GM23338 (cell line): Measurements from ENCODE around the gene EFCAB6. TPM values are rescaled to one million over a fixed set of nuclear protein-coding genes. Genes with fewer than 3 reads are reported as not detected.

Experiments
- ATAC-seq: fragments of 200-7000 bp; cut with Tn5 transposase; 3 replicates; pipeline ENCODE4 v1.9.1; 2020
- DNase-seq: peaks from one replicate; pipeline ENCODE4 v3.0.0-alpha.2; 2015; ENCODE audit warnings: low spot score
- H2AFZ ChIP-seq: fragments of 200-600 bp; sonication (generic); 2 replicates; pipeline ENCODE4 v1.8.0; 2016; ENCODE audit warnings: antibody characterized with exemption, mild to moderate bottlenecking, moderate library complexity
- H3F3A ChIP-seq: fragments of 200-600 bp; sonication (generic); replicated peaks from 2 replicates; pipeline ENCODE4 v1.8.0; 2017; ENCODE audit warnings: antibody characterized with exemption, mixed run types, low read depth
- H3K27ac ChIP-seq: fragments of 200-600 bp; sonication (generic); 2 replicates; pipeline ENCODE4 v1.6.1; 2016; ENCODE audit warnings: low read depth
- H3K27me3 ChIP-seq: fragments of 200-600 bp; sonication (generic); 2 replicates; pipeline ENCODE4 v1.8.0; 2016; ENCODE audit warnings: mild to moderate bottlenecking, mixed run types, moderate library complexity; ENCODE audit not compliant: insufficient read depth
- H3K36me3 ChIP-seq: fragments of 200-600 bp; sonication (generic); 2 replicates; pipeline ENCODE4 v1.8.0; 2016; ENCODE audit warnings: mild to moderate bottlenecking; ENCODE audit not compliant: insufficient read depth
- H3K4me1 ChIP-seq: fragments of 200-600 bp; sonication (generic); 2 replicates; pipeline ENCODE4 v1.8.0; 2016; ENCODE audit warnings: mild to moderate bottlenecking, moderate library complexity; ENCODE audit not compliant: insufficient read depth
- H3K4me2 ChIP-seq: fragments of 200-600 bp; sonication (generic); 2 replicates; pipeline ENCODE4 v1.7.1; 2017; ENCODE audit warnings: mixed run types
- H3K4me3 ChIP-seq: fragments of 200-600 bp; sonication (generic); 2 replicates; pipeline ENCODE4 v1.6.1; 2016; ENCODE audit warnings: mixed run types
- H3K79me2 ChIP-seq: fragments of 200-600 bp; sonication (generic); replicated peaks from 2 replicates; pipeline ENCODE4 v1.8.0; 2017; ENCODE audit warnings: mild to moderate bottlenecking; ENCODE audit not compliant: insufficient read depth
- H3K9me2 ChIP-seq: fragments of 200-600 bp; sonication (generic); 2 replicates; pipeline ENCODE4 v1.8.0; 2017; ENCODE audit not compliant: insufficient read depth
- H4K20me1 ChIP-seq: fragments of 200-600 bp; sonication (generic); replicated peaks from 2 replicates; pipeline ENCODE4 v1.8.0; 2017; ENCODE audit warnings: mild to moderate bottlenecking; ENCODE audit not compliant: insufficient read depth
- H3K27ac Mint-ChIP-seq: 2 replicates; pipeline ENCODE4 v1.8.0; 2020; ENCODE audit warnings: inconsistent platforms, mild to moderate bottlenecking, moderate library complexity, mixed read lengths
- H3K27me3 Mint-ChIP-seq: 3 replicates; pipeline ENCODE4 v1.8.0; 2022; ENCODE audit warnings: low read depth, mild to moderate bottlenecking, moderate library complexity, mixed read lengths, inconsistent platforms; ENCODE audit not compliant: insufficient read depth, poor library complexity
- H3K36me3 Mint-ChIP-seq: 3 replicates; pipeline ENCODE4 v1.8.0; 2021; ENCODE audit warnings: low read depth, mild to moderate bottlenecking, inconsistent platforms, moderate library complexity, mixed read lengths
- H3K4me1 Mint-ChIP-seq: 3 replicates; pipeline ENCODE4 v1.8.0; 2020; ENCODE audit warnings: mild to moderate bottlenecking, inconsistent platforms, mixed read lengths
- H3K4me3 Mint-ChIP-seq: 3 replicates; pipeline ENCODE4 v1.8.0; 2021; ENCODE audit warnings: moderate library complexity, mild to moderate bottlenecking, inconsistent platforms, mixed read lengths
- H3K9me3 Mint-ChIP-seq: 3 replicates; pipeline ENCODE4 v1.8.0; 2020; ENCODE audit warnings: moderate library complexity, mild to moderate bottlenecking, inconsistent platforms, mixed read lengths
- CREB1 ChIP-seq: fragments of 250-450 bp; sonication (Bioruptor Pico); IDR thresholded peaks from 2 replicates; pipeline ENCODE4 v1.5.0; 2020; ENCODE audit warnings: low read depth, mild to moderate bottlenecking, moderate library complexity
- EZH2 ChIP-seq: fragments of 200-600 bp; sonication (generic); IDR thresholded peaks from one replicate; pipeline ENCODE4 v1.8.0; 2017; ENCODE audit warnings: antibody characterized with exemption, mild to moderate bottlenecking, low read depth; ENCODE audit not compliant: unreplicated experiment
- EZH2phosphoT487 ChIP-seq: fragments of 200-600 bp; sonication (generic); IDR thresholded peaks from one replicate; pipeline ENCODE4 v1.8.1; 2018; ENCODE audit warnings: antibody characterized with exemption; ENCODE audit not compliant: unreplicated experiment
- JUNB ChIP-seq: IDR thresholded peaks from one replicate; pipeline ENCODE4 v1.6.1; 2016; ENCODE audit warnings: antibody characterized with exemption; ENCODE audit not compliant: unreplicated experiment
- NANOG ChIP-seq: IDR thresholded peaks from 2 replicates; pipeline ENCODE4 v1.6.1; 2016; ENCODE audit warnings: antibody characterized with exemption, borderline replicate concordance
- POLR2AphosphoS5 ChIP-seq: IDR thresholded peaks from 2 replicates; pipeline ENCODE4 v1.6.1; 2016; ENCODE audit warnings: antibody characterized with exemption, low read depth
- STAT1 ChIP-seq: IDR thresholded peaks from one replicate; pipeline ENCODE4 v1.6.1; 2016; ENCODE audit warnings: antibody characterized with exemption; ENCODE audit not compliant: unreplicated experiment
- ZNF114 ChIP-seq: fragments of 250-450 bp; sonication (Bioruptor Pico); IDR thresholded peaks from 2 replicates; pipeline ENCODE4 v1.5.0; 2020; ENCODE audit warnings: mild to moderate bottlenecking, moderate library complexity
- ZNF331 ChIP-seq: fragments of 250-450 bp; sonication (Bioruptor Pico); IDR thresholded peaks from 2 replicates; pipeline ENCODE4 v1.5.0; 2020; ENCODE audit warnings: low read depth, mild to moderate bottlenecking, moderate library complexity
- polyA plus RNA-seq: library from polyadenylated mRNA; unstranded; fragments of >200 nt; fragmentation: Nextera tagmentation; extraction: Ambion mirVana; gene quantifications from 2 replicates; pipeline ENCODE4 v1.2.1, GENCODE V29; 2016
- total RNA-seq: library from RNA; depleted of rRNA; stranded (reverse); fragments of >200 nt; shearing (Covaris generic); gene quantifications from 2 replicates; pipeline ENCODE4 v1.2.3, GENCODE V29; 2014
- TF ChIP-seq, protein P1 (sequence below): fragments of 250-450 bp; sonication (Bioruptor Pico); IDR thresholded peaks from 2 replicates; pipeline ENCODE4 v1.5.0; 2020; ENCODE audit warnings: mild to moderate bottlenecking, moderate library complexity
- TF ChIP-seq, protein P2 (sequence below), 2 experiments: fragments of 200-600 bp in 1 of 2; sonication (generic) in 1 of 2; conservative IDR thresholded peaks; 2 replicates each; pipeline versions ENCODE4 v1.5.1 to v1.6.1; 2016 to 2017; ENCODE audit warnings: antibody characterized with exemption in 2 of 2, low read depth in 2 of 2, mild to moderate bottlenecking in 2 of 2, moderate library complexity in 1 of 2
- TF ChIP-seq, protein P3 (sequence below): IDR thresholded peaks from 2 replicates; pipeline ENCODE4 v1.6.1; 2016; ENCODE audit warnings: antibody characterized with exemption
- TF ChIP-seq, protein P4 (sequence below): IDR thresholded peaks from one replicate; pipeline ENCODE4 v1.6.1; 2018; ENCODE audit warnings: antibody characterized with exemption; ENCODE audit not compliant: unreplicated experiment

Gene EFCAB6
- total and polyA plus RNA-seq, 2 experiments from 2014 or later: 1.1 to 1.8 TPM

DNA sequence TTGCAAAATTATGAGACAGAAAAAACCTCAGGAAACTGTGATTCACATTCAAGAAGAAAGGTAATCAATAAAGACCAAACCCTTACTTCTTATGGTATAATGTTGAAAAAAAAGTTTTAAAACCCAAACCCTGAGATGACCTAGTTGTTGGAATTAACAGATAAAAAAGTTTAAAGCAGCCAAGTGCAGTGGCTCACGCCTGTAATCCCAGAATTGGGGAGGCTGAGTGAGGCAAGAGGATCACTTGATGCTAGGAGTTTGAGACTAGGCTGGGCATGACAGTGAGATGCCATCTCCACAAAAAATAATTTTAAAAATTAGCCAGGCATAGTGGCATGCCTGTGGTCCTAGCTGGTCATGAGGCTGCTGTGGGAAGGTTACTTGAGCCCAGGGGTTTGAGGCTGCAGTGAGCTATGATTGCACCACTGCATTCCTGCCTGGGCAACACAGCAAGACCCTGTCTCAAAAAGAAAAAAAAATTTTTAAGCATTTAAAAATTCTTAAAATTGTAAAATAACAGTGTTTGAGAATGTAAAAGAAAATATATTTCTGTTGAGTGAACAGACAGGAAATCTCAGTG lies 85.1 kb downstream of the EFCAB6 start (continued):
- TF ChIP-seq JUNB: no peak
- TF ChIP-seq EZH2: no peak
- TF ChIP-seq NANOG: no peak
- TF ChIP-seq POLR2AphosphoS5: no peak
- no peak for TF ChIP-seq ZNF114 (CRISPR knock-in tag)
- TF ChIP-seq, protein P1, sequence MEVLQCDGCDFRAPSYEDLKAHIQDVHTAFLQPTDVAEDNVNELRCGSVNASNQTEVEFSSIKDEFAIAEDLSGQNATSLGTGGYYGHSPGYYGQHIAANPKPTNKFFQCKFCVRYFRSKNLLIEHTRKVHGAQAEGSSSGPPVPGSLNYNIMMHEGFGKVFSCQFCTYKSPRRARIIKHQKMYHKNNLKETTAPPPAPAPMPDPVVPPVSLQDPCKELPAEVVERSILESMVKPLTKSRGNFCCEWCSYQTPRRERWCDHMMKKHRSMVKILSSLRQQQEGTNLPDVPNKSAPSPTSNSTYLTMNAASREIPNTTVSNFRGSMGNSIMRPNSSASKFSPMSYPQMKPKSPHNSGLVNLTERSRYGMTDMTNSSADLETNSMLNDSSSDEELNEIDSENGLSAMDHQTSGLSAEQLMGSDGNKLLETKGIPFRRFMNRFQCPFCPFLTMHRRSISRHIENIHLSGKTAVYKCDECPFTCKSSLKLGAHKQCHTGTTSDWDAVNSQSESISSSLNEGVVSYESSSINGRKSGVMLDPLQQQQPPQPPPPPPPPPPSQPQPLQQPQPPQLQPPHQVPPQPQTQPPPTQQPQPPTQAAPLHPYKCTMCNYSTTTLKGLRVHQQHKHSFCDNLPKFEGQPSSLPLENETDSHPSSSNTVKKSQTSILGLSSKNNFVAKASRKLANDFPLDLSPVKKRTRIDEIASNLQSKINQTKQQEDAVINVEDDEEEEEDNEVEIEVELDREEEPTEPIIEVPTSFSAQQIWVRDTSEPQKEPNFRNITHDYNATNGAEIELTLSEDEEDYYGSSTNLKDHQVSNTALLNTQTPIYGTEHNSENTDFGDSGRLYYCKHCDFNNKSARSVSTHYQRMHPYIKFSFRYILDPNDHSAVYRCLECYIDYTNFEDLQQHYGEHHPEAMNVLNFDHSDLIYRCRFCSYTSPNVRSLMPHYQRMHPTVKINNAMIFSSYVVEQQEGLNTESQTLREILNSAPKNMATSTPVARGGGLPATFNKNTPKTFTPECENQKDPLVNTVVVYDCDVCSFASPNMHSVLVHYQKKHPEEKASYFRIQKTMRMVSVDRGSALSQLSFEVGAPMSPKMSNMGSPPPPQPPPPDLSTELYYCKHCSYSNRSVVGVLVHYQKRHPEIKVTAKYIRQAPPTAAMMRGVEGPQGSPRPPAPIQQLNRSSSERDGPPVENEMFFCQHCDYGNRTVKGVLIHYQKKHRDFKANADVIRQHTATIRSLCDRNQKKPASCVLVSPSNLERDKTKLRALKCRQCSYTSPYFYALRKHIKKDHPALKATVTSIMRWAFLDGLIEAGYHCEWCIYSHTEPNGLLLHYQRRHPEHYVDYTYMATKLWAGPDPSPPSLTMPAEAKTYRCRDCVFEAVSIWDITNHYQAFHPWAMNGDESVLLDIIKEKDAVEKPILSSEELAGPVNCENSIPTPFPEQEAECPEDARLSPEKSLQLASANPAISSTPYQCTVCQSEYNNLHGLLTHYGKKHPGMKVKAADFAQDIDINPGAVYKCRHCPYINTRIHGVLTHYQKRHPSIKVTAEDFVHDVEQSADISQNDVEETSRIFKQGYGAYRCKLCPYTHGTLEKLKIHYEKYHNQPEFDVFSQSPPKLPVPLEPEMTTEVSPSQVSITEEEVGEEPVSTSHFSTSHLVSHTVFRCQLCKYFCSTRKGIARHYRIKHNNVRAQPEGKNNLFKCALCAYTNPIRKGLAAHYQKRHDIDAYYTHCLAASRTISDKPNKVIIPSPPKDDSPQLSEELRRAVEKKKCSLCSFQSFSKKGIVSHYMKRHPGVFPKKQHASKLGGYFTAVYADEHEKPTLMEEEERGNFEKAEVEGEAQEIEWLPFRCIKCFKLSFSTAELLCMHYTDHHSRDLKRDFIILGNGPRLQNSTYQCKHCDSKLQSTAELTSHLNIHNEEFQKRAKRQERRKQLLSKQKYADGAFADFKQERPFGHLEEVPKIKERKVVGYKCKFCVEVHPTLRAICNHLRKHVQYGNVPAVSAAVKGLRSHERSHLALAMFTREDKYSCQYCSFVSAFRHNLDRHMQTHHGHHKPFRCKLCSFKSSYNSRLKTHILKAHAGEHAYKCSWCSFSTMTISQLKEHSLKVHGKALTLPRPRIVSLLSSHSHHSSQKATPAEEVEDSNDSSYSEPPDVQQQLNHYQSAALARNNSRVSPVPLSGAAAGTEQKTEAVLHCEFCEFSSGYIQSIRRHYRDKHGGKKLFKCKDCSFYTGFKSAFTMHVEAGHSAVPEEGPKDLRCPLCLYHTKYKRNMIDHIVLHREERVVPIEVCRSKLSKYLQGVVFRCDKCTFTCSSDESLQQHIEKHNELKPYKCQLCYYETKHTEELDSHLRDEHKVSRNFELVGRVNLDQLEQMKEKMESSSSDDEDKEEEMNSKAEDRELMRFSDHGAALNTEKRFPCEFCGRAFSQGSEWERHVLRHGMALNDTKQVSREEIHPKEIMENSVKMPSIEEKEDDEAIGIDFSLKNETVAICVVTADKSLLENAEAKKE (CRISPR knock-in tag): no peak
- no peak for TF ChIP-seq ZNF331

DNA sequence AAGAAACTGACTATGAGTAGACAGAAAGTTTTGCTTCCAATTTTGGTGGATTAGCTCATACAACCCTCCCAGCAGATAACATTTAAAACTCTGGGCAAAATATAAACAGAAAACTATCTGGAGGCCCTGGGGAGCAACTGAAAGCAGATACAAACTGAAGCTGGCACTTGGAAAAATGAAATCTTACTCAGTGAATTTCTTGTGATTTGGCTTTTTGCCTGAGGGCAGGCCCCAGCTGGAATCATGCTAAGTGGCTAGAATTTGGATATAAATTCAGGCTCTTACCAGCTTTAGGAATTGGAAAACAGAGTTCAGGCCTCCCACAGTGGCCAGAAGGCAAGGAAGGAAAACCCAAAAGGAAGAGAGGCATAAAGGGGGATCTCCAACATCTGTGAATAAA lies 85.8 kb downstream of the EFCAB6 start:
- Histone ChIP-seq H2AFZ (0 out of 2 replicates have a peak overlapping the region, but pooled peaks have one; percentile 28), H3K4me1 (peaks cover 19% of the 10 kb centered on the region), H3K27ac (0 out of 2 replicates have a peak overlapping the region, but pooled peaks have one; percentile 18), H3F3A (no peaks in the 10 kb centered on the region), H3K27me3 (no peaks in the 10 kb centered on the region), H4K20me1 (no peaks in the 10 kb centered on the region), H3K36me3 (no peaks in the 10 kb centered on the region), H3K4me2 (no peak overlapping the region), H3K4me3 (no peak overlapping the region), H3K9me2 (no peaks in the 10 kb centered on the region), H3K79me2 (no peaks in the 10 kb centered on the region)
- no peak for ATAC-seq
- Mint-ChIP-seq H3K27me3 (peaks cover 6% of the 10 kb centered on the region), H3K4me1 (peaks cover 5% of the 10 kb centered on the region), H3K27ac (peak overlapping the region; percentile 74), H3K9me3 (no peaks in the 10 kb centered on the region), H3K36me3 (no peaks in the 10 kb centered on the region; the same call in 2 of the 3 replicates), H3K4me3 (no peak overlapping the region)
- no peak for DNase-seq
- TF ChIP-seq, protein P2, sequence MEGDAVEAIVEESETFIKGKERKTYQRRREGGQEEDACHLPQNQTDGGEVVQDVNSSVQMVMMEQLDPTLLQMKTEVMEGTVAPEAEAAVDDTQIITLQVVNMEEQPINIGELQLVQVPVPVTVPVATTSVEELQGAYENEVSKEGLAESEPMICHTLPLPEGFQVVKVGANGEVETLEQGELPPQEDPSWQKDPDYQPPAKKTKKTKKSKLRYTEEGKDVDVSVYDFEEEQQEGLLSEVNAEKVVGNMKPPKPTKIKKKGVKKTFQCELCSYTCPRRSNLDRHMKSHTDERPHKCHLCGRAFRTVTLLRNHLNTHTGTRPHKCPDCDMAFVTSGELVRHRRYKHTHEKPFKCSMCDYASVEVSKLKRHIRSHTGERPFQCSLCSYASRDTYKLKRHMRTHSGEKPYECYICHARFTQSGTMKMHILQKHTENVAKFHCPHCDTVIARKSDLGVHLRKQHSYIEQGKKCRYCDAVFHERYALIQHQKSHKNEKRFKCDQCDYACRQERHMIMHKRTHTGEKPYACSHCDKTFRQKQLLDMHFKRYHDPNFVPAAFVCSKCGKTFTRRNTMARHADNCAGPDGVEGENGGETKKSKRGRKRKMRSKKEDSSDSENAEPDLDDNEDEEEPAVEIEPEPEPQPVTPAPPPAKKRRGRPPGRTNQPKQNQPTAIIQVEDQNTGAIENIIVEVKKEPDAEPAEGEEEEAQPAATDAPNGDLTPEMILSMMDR (conservative IDR thresholded peaks at IDR 0.05; ENCODE audit: low read depth in 2 of 2): no peak
- TF ChIP-seq, protein P3, sequence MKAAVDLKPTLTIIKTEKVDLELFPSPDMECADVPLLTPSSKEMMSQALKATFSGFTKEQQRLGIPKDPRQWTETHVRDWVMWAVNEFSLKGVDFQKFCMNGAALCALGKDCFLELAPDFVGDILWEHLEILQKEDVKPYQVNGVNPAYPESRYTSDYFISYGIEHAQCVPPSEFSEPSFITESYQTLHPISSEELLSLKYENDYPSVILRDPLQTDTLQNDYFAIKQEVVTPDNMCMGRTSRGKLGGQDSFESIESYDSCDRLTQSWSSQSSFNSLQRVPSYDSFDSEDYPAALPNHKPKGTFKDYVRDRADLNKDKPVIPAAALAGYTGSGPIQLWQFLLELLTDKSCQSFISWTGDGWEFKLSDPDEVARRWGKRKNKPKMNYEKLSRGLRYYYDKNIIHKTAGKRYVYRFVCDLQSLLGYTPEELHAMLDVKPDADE: no peak
- TF ChIP-seq, protein P4, sequence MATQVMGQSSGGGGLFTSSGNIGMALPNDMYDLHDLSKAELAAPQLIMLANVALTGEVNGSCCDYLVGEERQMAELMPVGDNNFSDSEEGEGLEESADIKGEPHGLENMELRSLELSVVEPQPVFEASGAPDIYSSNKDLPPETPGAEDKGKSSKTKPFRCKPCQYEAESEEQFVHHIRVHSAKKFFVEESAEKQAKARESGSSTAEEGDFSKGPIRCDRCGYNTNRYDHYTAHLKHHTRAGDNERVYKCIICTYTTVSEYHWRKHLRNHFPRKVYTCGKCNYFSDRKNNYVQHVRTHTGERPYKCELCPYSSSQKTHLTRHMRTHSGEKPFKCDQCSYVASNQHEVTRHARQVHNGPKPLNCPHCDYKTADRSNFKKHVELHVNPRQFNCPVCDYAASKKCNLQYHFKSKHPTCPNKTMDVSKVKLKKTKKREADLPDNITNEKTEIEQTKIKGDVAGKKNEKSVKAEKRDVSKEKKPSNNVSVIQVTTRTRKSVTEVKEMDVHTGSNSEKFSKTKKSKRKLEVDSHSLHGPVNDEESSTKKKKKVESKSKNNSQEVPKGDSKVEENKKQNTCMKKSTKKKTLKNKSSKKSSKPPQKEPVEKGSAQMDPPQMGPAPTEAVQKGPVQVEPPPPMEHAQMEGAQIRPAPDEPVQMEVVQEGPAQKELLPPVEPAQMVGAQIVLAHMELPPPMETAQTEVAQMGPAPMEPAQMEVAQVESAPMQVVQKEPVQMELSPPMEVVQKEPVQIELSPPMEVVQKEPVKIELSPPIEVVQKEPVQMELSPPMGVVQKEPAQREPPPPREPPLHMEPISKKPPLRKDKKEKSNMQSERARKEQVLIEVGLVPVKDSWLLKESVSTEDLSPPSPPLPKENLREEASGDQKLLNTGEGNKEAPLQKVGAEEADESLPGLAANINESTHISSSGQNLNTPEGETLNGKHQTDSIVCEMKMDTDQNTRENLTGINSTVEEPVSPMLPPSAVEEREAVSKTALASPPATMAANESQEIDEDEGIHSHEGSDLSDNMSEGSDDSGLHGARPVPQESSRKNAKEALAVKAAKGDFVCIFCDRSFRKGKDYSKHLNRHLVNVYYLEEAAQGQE: no peak
- TF ChIP-seq EZH2 (no peak), CREB1 (CRISPR knock-in tag) (no peak), POLR2AphosphoS5 (no peak), ZNF114 (CRISPR knock-in tag) (no peak), STAT1 (no peak), EZH2phosphoT487 (no peak), NANOG (no peak)
